Endothelial cell of umbilical vein (primary cell): ENCODE results near the gene FHDC1. TPM values are rescaled to one million over a fixed set of nuclear protein-coding genes. Genes with fewer than 3 reads are reported as not detected.

ENCODE experiments used
- Bru-seq: library from RNA; stranded (reverse); fragments of 400-500 nt; gene quantifications from one replicate; lab custom pipeline; 2021; lab: Mats Ljungman, UMichigan
- BruChase-seq, 2 experiments: library from RNA; stranded (reverse); fragments of 400-500 nt; gene quantifications; one replicate each; lab custom pipeline; 2021; lab: Mats Ljungman, UMichigan
- BruUV-seq: library from RNA; stranded (reverse); fragments of 400-500 nt; replicated peaks from 2 replicates; lab custom pipeline; 2021; lab: Mats Ljungman, UMichigan
- CTCF ChIA-PET: fragments of 300-600, 350-600 bp; sonication (Branson Sonifier 250); formaldehyde crosslinking; loops from one replicate; lab custom pipeline; 2021; ENCODE audit warnings: antibody characterized with exemption, inconsistent platforms; lab: Charles Lee
- POLR2A ChIA-PET: fragments of 300-600, 350-600 bp; sonication (Branson Sonifier 250); formaldehyde crosslinking; loops from one replicate; lab custom pipeline; 2021; ENCODE audit warnings: antibody characterized with exemption, inconsistent platforms; lab: Charles Lee
- DNase-seq: peaks from one replicate; pipeline ENCODE4 v3.0.0-alpha.2; 2011; ENCODE audit warnings: low read depth, low spot score
- FAIRE-seq: peaks from 2 replicates; lab custom pipeline; 2011; peaks lifted over from hg19 to GRCh38; lab: Jason Lieb, UNC
- H2AFZ ChIP-seq: 2 replicates; pipeline ENCODE4 v1.6.0; 2012; ENCODE audit warnings: low read depth, low read length, control low read depth, inconsistent platforms
- H3K27ac ChIP-seq: 2 replicates; pipeline ENCODE4 v1.5.1; 2011; ENCODE audit warnings: low read depth, mild to moderate bottlenecking, control low read depth, low read length, moderate library complexity; ENCODE audit not compliant: insufficient read depth
- H3K27me3 ChIP-seq, 2 experiments: 2 replicates each; pipeline versions ENCODE4 v1.6.0 to v1.6.1; 2011; ENCODE audit warnings: low read length in 2 of 2, mixed read lengths in 1 of 2; ENCODE audit not compliant: control insufficient read depth in 2 of 2, insufficient read depth in 2 of 2
- H3K36me3 ChIP-seq, 2 experiments: 2 replicates in 1 of 2; 3 replicates in 1 of 2; pipeline ENCODE4 v1.5.1; 2011; ENCODE audit warnings: low read length in 2 of 2, mild to moderate bottlenecking in 1 of 2, moderate library complexity in 1 of 2; ENCODE audit not compliant: control insufficient read depth in 2 of 2, insufficient read depth in 2 of 2; ENCODE audit errors: extremely low read depth in 1 of 2
- H3K4me1 ChIP-seq: 3 replicates; pipeline ENCODE4 v1.5.1; 2011; ENCODE audit warnings: mild to moderate bottlenecking, low read length; ENCODE audit not compliant: control insufficient read depth, insufficient read depth; ENCODE audit errors: extremely low read depth
- H3K4me2 ChIP-seq: 2 replicates; pipeline ENCODE4 v1.6.1; 2011; ENCODE audit warnings: low read length, control low read depth, mixed read lengths; ENCODE audit not compliant: insufficient read depth
- H3K4me3 ChIP-seq, 3 experiments: fragments of 200-600 bp in 1 of 3; sonication (generic), shearing (Covaris generic) in 1 of 3; replicated peaks in 1 of 3; 2 replicates each; pipeline ENCODE4 v1.5.1; 2011 to 2016; ENCODE audit warnings: control low read depth in 3 of 3, low read length in 3 of 3, mild to moderate bottlenecking in 2 of 3, inconsistent platforms in 1 of 3, low read depth in 1 of 3, moderate library complexity in 1 of 3; ENCODE audit not compliant: insufficient read depth in 1 of 3
- H3K79me2 ChIP-seq: 2 replicates; pipeline ENCODE4 v1.6.0; 2012; ENCODE audit warnings: low read length, inconsistent platforms; ENCODE audit not compliant: control insufficient read depth, insufficient read depth
- H3K9ac ChIP-seq: replicated peaks from 2 replicates; pipeline ENCODE3; 2011; ENCODE audit warnings: low read length, control low read depth; ENCODE audit not compliant: insufficient read depth; ENCODE audit errors: extremely low read depth
- H3K9me1 ChIP-seq: replicated peaks from 3 replicates; pipeline ENCODE4 v1.6.0; 2011; ENCODE audit warnings: mild to moderate bottlenecking, low read length; ENCODE audit not compliant: control insufficient read depth, insufficient read depth; ENCODE audit errors: extremely low read depth
- H3K9me3 ChIP-seq: replicated peaks from 2 replicates; pipeline ENCODE4 v1.5.1; 2012; ENCODE audit warnings: low read length, inconsistent platforms; ENCODE audit not compliant: control insufficient read depth, insufficient read depth
- H4K20me1 ChIP-seq: replicated peaks from 2 replicates; pipeline ENCODE3; 2011; ENCODE audit warnings: mild to moderate bottlenecking, low read length; ENCODE audit not compliant: control insufficient read depth, insufficient read depth; ENCODE audit errors: extremely low read depth
- EZH2 ChIP-seq: IDR thresholded peaks from 2 replicates; pipeline ENCODE4 v1.6.1; 2012; ENCODE audit warnings: borderline replicate concordance, low read depth, mild to moderate bottlenecking, moderate library complexity, low read length, inconsistent platforms; ENCODE audit not compliant: severe bottlenecking
- FOS ChIP-seq: IDR thresholded peaks from 2 replicates; pipeline ENCODE4 v1.6.1; 2011; ENCODE audit warnings: mild to moderate bottlenecking, low read length, moderate library complexity, borderline replicate concordance; ENCODE audit not compliant: insufficient read depth
- GATA2 ChIP-seq: IDR thresholded peaks from 2 replicates; pipeline ENCODE4 v1.7.0; 2011; ENCODE audit warnings: low read depth, mild to moderate bottlenecking, moderate library complexity, mixed read lengths, low read length; ENCODE audit not compliant: insufficient read length, insufficient read depth
- JUN ChIP-seq: IDR thresholded peaks from 2 replicates; pipeline ENCODE4 v1.6.1; 2011; ENCODE audit warnings: borderline replicate concordance, low read depth; ENCODE audit not compliant: insufficient read length, insufficient read depth
- MAX ChIP-seq: IDR thresholded peaks from 2 replicates; pipeline ENCODE4 v1.6.1; 2011; ENCODE audit not compliant: insufficient read depth, insufficient read length
- MYC ChIP-seq: IDR thresholded peaks from one replicate; pipeline ENCODE4 v1.6.1; 2011; ENCODE audit warnings: mild to moderate bottlenecking, low read depth, low read length
- POLR2A ChIP-seq: IDR thresholded peaks from 2 replicates; pipeline ENCODE4 v1.6.1; 2012; ENCODE audit warnings: low read depth, mild to moderate bottlenecking, control low read depth, low read length
- POLR2AphosphoS5 ChIP-seq: IDR thresholded peaks from 2 replicates; pipeline ENCODE4 v1.6.1; 2012; ENCODE audit warnings: low read depth, mild to moderate bottlenecking, control low read depth, low read length, moderate library complexity; ENCODE audit not compliant: insufficient read depth
- dilution Hi-C: fragments of 300-500 bp; cut with MboI; formaldehyde crosslinking; loops from one replicate; pipeline ENCODE4 v1.15.0; 2019; ENCODE audit warnings: low sequenced_read_pairs; ENCODE audit not compliant: extremely low pct_ligation_motif_present
- intact Hi-C: fragments of 100-400 bp; cut with micrococcal nuclease; formaldehyde crosslinking; loops from one replicate; pipeline ENCODE4 v1.10.0; 2022
- long read RNA-seq: library from polyadenylated mRNA; stranded (forward); transcript quantifications from one replicate; pipeline ENCODE4 v2.0.0, GENCODE V29; 2021
- polyA minus RNA-seq, 3 experiments: library from RNA; depleted of rRNA, polyadenylated mRNA; stranded (reverse); fragments of >200 nt; gene quantifications; 1 replicate in 1 of 3; 2 replicates in 2 of 3; pipeline ENCODE4 v1.2.3, GENCODE V29; 2011
- polyA plus RNA-seq, 4 experiments: library from polyadenylated mRNA; depleted of rRNA in 3 of 4; stranded (reverse) in 3 of 4; unstranded in 1 of 4; fragments of >200 nt; gene quantifications; 2 replicates each; pipeline versions ENCODE4 v1.2.1 to v1.2.3, GENCODE V29; 2011 to 2012; ENCODE audit warnings: missing spikeins in 1 of 4
- total RNA-seq: library from RNA; stranded (reverse); gene quantifications from 2 replicates; pipeline ENCODE4 v1.2.3, GENCODE V29; 2021
- TF ChIP-seq, protein P1 (sequence below), 2 donors: IDR thresholded peaks; 1 replicate in 1 of 2; 2 replicates in 1 of 2; pipeline ENCODE4 v1.5.1; 2011; ENCODE audit warnings: low read length in 2 of 2, mild to moderate bottlenecking in 2 of 2, moderate library complexity in 2 of 2, control low read depth in 1 of 2, inconsistent platforms in 1 of 2, low read depth in 1 of 2; ENCODE audit not compliant: insufficient read depth in 1 of 2; ENCODE audit errors: extremely low read depth in 1 of 2

Gene FHDC1
- total RNA-seq, result 0.12 and 0.18 TPM in 2 replicates
- polyA plus RNA-seq, result 0.03 and 0.06 TPM in 2 replicates
- polyA plus RNA-seq (2011; cell fraction: cytosol; rRNA removed), result 0.03 and 0.04 TPM in 2 replicates
- polyA plus RNA-seq (2011; cell fraction: nucleus; rRNA removed), result 0.21 and 0.32 TPM in 2 replicates
- polyA plus RNA-seq (2012), result 0.04 and 0.07 TPM in 2 replicates
- polyA minus RNA-seq, result 0.13 and 0.27 TPM in 2 replicates
- polyA minus RNA-seq (2011; cell fraction: cytosol; rRNA and poly(A)+ RNA removed), result not detected
- polyA minus RNA-seq (2011; cell fraction: nucleus; rRNA and poly(A)+ RNA removed), result 0.19 TPM in 1 of 2 replicates, not detected in the other
- percentile 22 among the genes with signal in this experiment for Bru-seq, nascent RNA
- BruChase-seq, experiment 1, labeled RNA remaining after a 6-hour chase, result percentile 37 among the genes with signal in this experiment
- percentile 21 among the genes with signal in this experiment for BruChase-seq, experiment 2, labeled RNA remaining after a 2-hour chase
- long read RNA-seq, partial matches to known transcripts, result 0 of 1 reads
- long read RNA-seq, other reads (novel, unspliced or antisense), result 1 of 1 reads

- no peaks in the 10 kb centered on the region for H4K20me1 ChIP-seq
- H2AFZ ChIP-seq, result peak within 1 kb of the TSS; percentile 71
- no peak for DNase-seq
- no peak for FAIRE-seq
- ChIA-PET POLR2A (no interaction called here), CTCF (interaction anchor here (0.8 to 1.3 kb wide), 3 partner anchors 25 to 192 kb away, joined by 3 read pairs; no protein-coding TSS in a partner anchor)
- H3K27ac ChIP-seq, result no peak within 1 kb of the TSS
- no peak within 1 kb of the TSS for H3K9ac ChIP-seq
- H3K9me3 ChIP-seq, result no peaks in the 10 kb centered on the region
- no TSS peak for BruUV-seq
- intact Hi-C loops, result loop anchor here (10.0 kb wide), 2 partner anchors 149 to 189 kb away; no protein-coding TSS in a partner anchor
- H3K9me1 ChIP-seq, result no peaks in the 10 kb centered on the region
- peak within 1 kb of the TSS; percentile 49 to 54 (median 51) for H3K4me3 ChIP-seq
- TF ChIP-seq GATA2 (no peak), FOS (no peak), MYC (no peak), POLR2A (no peak), MAX (no peak), POLR2AphosphoS5 (no peak), JUN (no peak), EZH2 (no peak)
- TF ChIP-seq, protein P1, sequence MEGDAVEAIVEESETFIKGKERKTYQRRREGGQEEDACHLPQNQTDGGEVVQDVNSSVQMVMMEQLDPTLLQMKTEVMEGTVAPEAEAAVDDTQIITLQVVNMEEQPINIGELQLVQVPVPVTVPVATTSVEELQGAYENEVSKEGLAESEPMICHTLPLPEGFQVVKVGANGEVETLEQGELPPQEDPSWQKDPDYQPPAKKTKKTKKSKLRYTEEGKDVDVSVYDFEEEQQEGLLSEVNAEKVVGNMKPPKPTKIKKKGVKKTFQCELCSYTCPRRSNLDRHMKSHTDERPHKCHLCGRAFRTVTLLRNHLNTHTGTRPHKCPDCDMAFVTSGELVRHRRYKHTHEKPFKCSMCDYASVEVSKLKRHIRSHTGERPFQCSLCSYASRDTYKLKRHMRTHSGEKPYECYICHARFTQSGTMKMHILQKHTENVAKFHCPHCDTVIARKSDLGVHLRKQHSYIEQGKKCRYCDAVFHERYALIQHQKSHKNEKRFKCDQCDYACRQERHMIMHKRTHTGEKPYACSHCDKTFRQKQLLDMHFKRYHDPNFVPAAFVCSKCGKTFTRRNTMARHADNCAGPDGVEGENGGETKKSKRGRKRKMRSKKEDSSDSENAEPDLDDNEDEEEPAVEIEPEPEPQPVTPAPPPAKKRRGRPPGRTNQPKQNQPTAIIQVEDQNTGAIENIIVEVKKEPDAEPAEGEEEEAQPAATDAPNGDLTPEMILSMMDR (IDR thresholded peaks at IDR 0.05; ENCODE audit: extremely low read depth in 1 of 2, insufficient read depth in 1 of 2, low read depth in 1 of 2, low read length in 2 of 2), result no peak
- dilution Hi-C loops, result no loop called here
- peak within 1 kb of the TSS; percentile 85 for H3K4me2 ChIP-seq
- no peaks in the 10 kb centered on the region for H3K36me3 ChIP-seq
- H3K4me1 ChIP-seq, result peaks cover 17% of the 10 kb centered on the region
- peaks cover 40 to 60% of the 10 kb centered on the region in 2 experiments for H3K27me3 ChIP-seq
- H3K79me2 ChIP-seq, result no peaks in the 10 kb centered on the region
These were observed at the start of gene FHDC1 for GRCh38 chr4:152935631-152936445. FHDC1 (plus strand) TSS chr4:152936323; CDS start chr4:152943058, 6,735 bp downstream.
